ENCODE data around the gene OLR1.
A peak's percentile ranks its signal among the peaks of the same experiment; 100 is the strongest.
"Not testable (repeated sequence)": the region's sequence is repeated elsewhere in the genome, so short reads cannot be mapped to it uniquely, and the experiment has no call there.

Gene OLR1

GRCh38 chr12:10196210-10196609 lies 24.3 kb upstream of the OLR1 start:
- Histone ChIP-seq H3K36me3 (no peaks in the 10 kb centered on the region), H3K27me3 (ENCODE audit: insufficient read depth, low read depth, severe bottlenecking) (no peaks in the 10 kb centered on the region), H3K9me3 (ENCODE audit: severe bottlenecking) (no peaks in the 10 kb centered on the region), H3K27ac (no peak overlapping the region), H3K4me3 (ENCODE audit: low read depth, low read length) (no peak overlapping the region)
- no peak for DNase-seq
- no peak for TF ChIP-seq CTCF (IDR thresholded peaks at IDR 0.05; ENCODE audit: low read depth, low read length)

GRCh38 chr12:10194160-10194670 lies 22.3 kb upstream of the OLR1 start:
- Histone ChIP-seq H3K9me3 (ENCODE audit: severe bottlenecking) (no peaks in the 10 kb centered on the region), H3K4me3 (ENCODE audit: low read depth, low read length) (no peak overlapping the region), H3K27ac (no peak overlapping the region), H3K27me3 (ENCODE audit: insufficient read depth, low read depth, severe bottlenecking) (no peaks in the 10 kb centered on the region), H3K36me3 (no peaks in the 10 kb centered on the region)
- no peak for DNase-seq
- no peak for TF ChIP-seq CTCF (IDR thresholded peaks at IDR 0.05; ENCODE audit: low read depth, low read length)

GRCh38 chr12:10191865-10192264 lies 19.9 kb upstream of the OLR1 start:
- H3K27me3 ChIP-seq (ENCODE audit: insufficient read depth, low read depth, severe bottlenecking), result no peaks in the 10 kb centered on the region
- H3K9me3 ChIP-seq (ENCODE audit: severe bottlenecking), result no peaks in the 10 kb centered on the region
- H3K27ac ChIP-seq, result no peak overlapping the region
- no peaks in the 10 kb centered on the region for H3K36me3 ChIP-seq
- DNase-seq, result no peak
- TF ChIP-seq CTCF (IDR thresholded peaks at IDR 0.05; ENCODE audit: low read depth, low read length), result no peak
- no peak overlapping the region for H3K4me3 ChIP-seq (ENCODE audit: low read depth, low read length)

- Histone ChIP-seq H3K36me3 (no peaks in the 10 kb centered on the region), H3K4me3 (ENCODE audit: low read depth, low read length) (no peak overlapping the region), H3K9me3 (ENCODE audit: severe bottlenecking) (no peaks in the 10 kb centered on the region), H3K27me3 (ENCODE audit: insufficient read depth, low read depth, severe bottlenecking) (no peaks in the 10 kb centered on the region), H3K27ac (no peak overlapping the region)
- peak; percentile 60 for DNase-seq
- TF ChIP-seq CTCF (IDR thresholded peaks at IDR 0.05; ENCODE audit: low read depth, low read length), result peak; percentile 85
Measured at GRCh38 chr12:10190558-10191388, 18.8 kb upstream of the OLR1 start.

GRCh38 chr12:10189653-10190052 lies 17.7 kb upstream of the OLR1 start:
- Histone ChIP-seq H3K36me3 (no peaks in the 10 kb centered on the region), H3K9me3 (ENCODE audit: severe bottlenecking) (no peaks in the 10 kb centered on the region), H3K27ac (no peak overlapping the region), H3K4me3 (ENCODE audit: low read depth, low read length) (no peak overlapping the region), H3K27me3 (ENCODE audit: insufficient read depth, low read depth, severe bottlenecking) (no peaks in the 10 kb centered on the region)
- DNase-seq, result no peak
- no peak for TF ChIP-seq CTCF (IDR thresholded peaks at IDR 0.05; ENCODE audit: low read depth, low read length)

GRCh38 chr12:10186958-10187357 lies 15.0 kb upstream of the OLR1 start:
- not testable (repeated sequence) for H3K27ac ChIP-seq, DNase-seq

More at GRCh38 chr12:10186958-10187357, 15.0 kb upstream of the OLR1 start:
- H3K9me3 ChIP-seq (ENCODE audit: severe bottlenecking); H3K4me3 ChIP-seq (ENCODE audit: low read depth, low read length); H3K36me3 ChIP-seq; H3K27me3 ChIP-seq (ENCODE audit: insufficient read depth, low read depth, severe bottlenecking): not testable (repeated sequence)

All from WERI-Rb-1 (cell line).